A549 (cell line): ENCODE measurements around the gene ATF3. TPM values are rescaled to one million over a fixed set of nuclear protein-coding genes. Genes with fewer than 3 reads are reported as not detected.

Experiments used
- ATAC-seq, 2 experiments: fragments of 200-7000 bp in 1 of 2; fragments of >200 bp in 1 of 2; cut with Nextera tagmentation in 1 of 2; cut with Tn5 transposase in 1 of 2; 3 replicates each; pipeline versions ENCODE4 v1.8.0 to v1.9.1; 2018 to 2020; ENCODE audit warnings: mild to moderate bottlenecking in 1 of 2, moderate library complexity in 1 of 2
- CTCF ChIA-PET: fragments of 300-600 bp; sonication (Branson Sonifier 250); formaldehyde crosslinking; extraction: SDS; loops from one replicate; lab custom pipeline; 2021; ENCODE audit warnings: antibody characterized with exemption, inconsistent platforms; lab: Yijun Ruan, JAX
- POLR2A ChIA-PET: fragments of 350-600 bp; formaldehyde crosslinking; extraction: SDS; loops from one replicate; lab custom pipeline; 2021; ENCODE audit warnings: antibody characterized with exemption, inconsistent platforms; lab: Yijun Ruan, JAX
- DNase-seq, 2 experiments: peaks; one replicate each; pipeline versions ENCODE4 v3.0.0 to v3.0.0-alpha.2; 2011 to 2016; ENCODE audit warnings: low read depth in 1 of 2, low spot score in 1 of 2
- FAIRE-seq: peaks from 2 replicates; lab custom pipeline; 2011; peaks lifted over from hg19 to GRCh38; lab: Jason Lieb, UNC
- H3K27ac ChIP-seq, 2 experiments: fragments of >200 bp; sonication (Bioruptor Twin); formaldehyde crosslinking; 3 replicates each; pipeline ENCODE4 v1.5.1; 2016 to 2017
- H3K4me1 ChIP-seq: fragments of >200 bp; sonication (Bioruptor Twin); formaldehyde crosslinking; 3 replicates; pipeline ENCODE4 v1.6.1; 2016
- H3K4me2 ChIP-seq: fragments of >200 bp; sonication (Bioruptor Twin); formaldehyde crosslinking; 3 replicates; pipeline ENCODE4 v1.6.1; 2016
- H3K4me3 ChIP-seq: fragments of >200 bp; sonication (Bioruptor Twin); formaldehyde crosslinking; 3 replicates; pipeline ENCODE4 v1.5.1; 2016
- H3K9me3 ChIP-seq: fragments of >200 bp; sonication (Bioruptor Twin); formaldehyde crosslinking; 3 replicates; pipeline ENCODE4 v1.6.1; 2016
- CBX8 ChIP-seq: fragments of 200-600 bp; sonication (generic); IDR thresholded peaks from 2 replicates; pipeline ENCODE4 v1.6.1; 2016
- CEBPB ChIP-seq, 2 experiments: fragments of >200 bp in 1 of 2; sonication (Bioruptor Twin) in 1 of 2; formaldehyde crosslinking in 1 of 2; IDR thresholded peaks; 2 replicates each; pipeline ENCODE4 v1.6.1; 2012 to 2016
- CHD2 ChIP-seq: fragments of 150-350 bp; IDR thresholded peaks from 2 replicates; pipeline ENCODE4 v1.6.1; 2014; ENCODE audit warnings: low read length; ENCODE audit not compliant: partially characterized antibody
- CHD4 ChIP-seq: fragments of 200-600 bp; sonication (generic); IDR thresholded peaks from 2 replicates; pipeline ENCODE4 v1.6.1; 2016; ENCODE audit warnings: antibody characterized with exemption, mild to moderate bottlenecking, borderline replicate concordance
- EP300 ChIP-seq, 2 experiments: fragments of >200 bp; sonication (Bioruptor Twin); formaldehyde crosslinking; IDR thresholded peaks; 2 replicates in 1 of 2; 3 replicates in 1 of 2; pipeline ENCODE4 v1.6.1; 2016 to 2017
- FOXS1 ChIP-seq: fragments of 250-450 bp; sonication (Bioruptor Pico); IDR thresholded peaks from 2 replicates; pipeline ENCODE4 v1.5.0; 2020; ENCODE audit warnings: mild to moderate bottlenecking, moderate library complexity
- JUN ChIP-seq, 2 experiments: fragments of >200 bp; sonication (Bioruptor Twin); formaldehyde crosslinking; IDR thresholded peaks; 2 replicates in 1 of 2; 3 replicates in 1 of 2; pipeline ENCODE4 v1.6.1; 2016 to 2017
- JUNB ChIP-seq: fragments of >200 bp; sonication (Bioruptor Twin); formaldehyde crosslinking; IDR thresholded peaks from 2 replicates; pipeline ENCODE4 v1.6.1; 2016
- KDM1A ChIP-seq: fragments of 200-600 bp; sonication (generic); IDR thresholded peaks from 2 replicates; pipeline ENCODE4 v1.6.1; 2016; ENCODE audit warnings: low read depth, mild to moderate bottlenecking
- KDM5A ChIP-seq: fragments of 200-600 bp; sonication (generic); IDR thresholded peaks from 2 replicates; pipeline ENCODE4 v1.6.1; 2016; ENCODE audit warnings: antibody characterized with exemption, mild to moderate bottlenecking
- NFE2L2 ChIP-seq: fragments of 150-350 bp; conservative IDR thresholded peaks from 2 replicates; pipeline ENCODE4 v1.6.1; 2014; ENCODE audit warnings: low read length
- PHF8 ChIP-seq: fragments of 200-600 bp; sonication (generic); IDR thresholded peaks from 2 replicates; pipeline ENCODE4 v1.6.1; 2016; ENCODE audit warnings: low read depth, mild to moderate bottlenecking, antibody characterized with exemption, moderate library complexity, borderline replicate concordance
- TFCP2L1 ChIP-seq: fragments of 250-450 bp; sonication (Bioruptor Pico); IDR thresholded peaks from 2 replicates; pipeline ENCODE4 v1.5.0; 2021; ENCODE audit warnings: mild to moderate bottlenecking
- WGBS: methylation state at CpG from one replicate; pipeline ENCODE4 v1.1.6; 2017; ENCODE audit errors: missing lambda C conversion rate; 5-methylcytosine and 5-hydroxymethylcytosine counted together
- polyA plus RNA-seq, 4 experiments: library from polyadenylated mRNA; depleted of rRNA in 3 of 4; stranded (reverse); fragments of >200 nt; fragmentation: RNase III in 1 of 4; extraction: RNeasy Plus Mini Kit Qiagen cat#74134 plus additional on column Dnase treatment in 1 of 4; gene quantifications; 2 replicates in 3 of 4; 3 replicates in 1 of 4; pipeline ENCODE4 v1.2.3, GENCODE V29; 2011 to 2017
- TF ChIP-seq, protein P1 (sequence below): fragments of 150-350 bp; IDR thresholded peaks from 2 replicates; pipeline ENCODE4 v1.6.1; 2014; ENCODE audit warnings: low read depth, mild to moderate bottlenecking, low read length
- TF ChIP-seq, protein P2 (sequence below): fragments of 200-600 bp; sonication (generic); IDR thresholded peaks from 2 replicates; pipeline ENCODE4 v1.6.1; 2016; ENCODE audit warnings: antibody characterized with exemption, mild to moderate bottlenecking, moderate library complexity
- TF ChIP-seq, protein P3 (sequence below): fragments of >200 bp; sonication (Bioruptor Twin); formaldehyde crosslinking; IDR thresholded peaks from 3 replicates; pipeline ENCODE4 v1.5.1; 2016
- TF ChIP-seq, protein P4 (sequence below): fragments of 250-450 bp; sonication (Bioruptor Pico); IDR thresholded peaks from 2 replicates; pipeline ENCODE4 v1.5.0; 2020; ENCODE audit warnings: low read depth, mild to moderate bottlenecking, moderate library complexity
- TF ChIP-seq, protein P5 (sequence below): fragments of 250-450 bp; sonication (Bioruptor Pico); IDR thresholded peaks from 2 replicates; pipeline ENCODE4 v1.5.0; 2021; ENCODE audit warnings: mild to moderate bottlenecking, moderate library complexity, borderline replicate concordance
- TF ChIP-seq, protein P6 (sequence below): IDR thresholded peaks from 2 replicates; pipeline ENCODE4 v1.6.1; 2012
- TF ChIP-seq, protein P7 (sequence below): fragments of >200 bp; sonication (Bioruptor Twin); formaldehyde crosslinking; IDR thresholded peaks from 3 replicates; pipeline ENCODE4 v1.6.1; 2016
- TF ChIP-seq, protein P8 (sequence below): IDR thresholded peaks from 2 replicates; pipeline ENCODE4 v1.6.1; 2012; ENCODE audit warnings: low read depth, borderline replicate concordance

ATF3 gene
- polyA plus RNA-seq, 2 of the 4 experiments (the other 2 are of a cell fraction): 4.4 to 62.9 TPM

DNA sequence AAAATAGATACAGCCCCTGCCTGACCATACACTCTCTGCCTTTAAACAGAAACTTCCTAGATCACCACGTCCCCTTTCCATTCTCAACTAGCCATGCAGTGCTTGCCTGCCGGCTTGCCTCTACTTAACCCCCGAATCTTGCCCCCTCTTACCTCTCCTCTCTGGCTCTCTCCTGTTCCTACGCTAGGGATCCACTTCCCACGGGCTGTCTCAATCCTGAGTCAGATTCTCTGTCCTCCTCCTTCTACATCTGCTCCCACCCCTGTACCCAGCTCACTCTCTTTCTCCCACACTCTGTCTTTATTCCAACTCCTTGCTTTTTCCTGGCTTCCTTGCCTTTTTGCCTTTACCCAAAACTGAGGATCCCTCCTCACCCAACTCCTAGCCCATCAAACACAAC is 29.3 kb downstream of the ATF3 start:
- H3K9me3 ChIP-seq: peaks cover 3% of the 10 kb centered on the region; the same call in 1 of the 3 replicates
- H3K4me1 ChIP-seq: no peaks in the 10 kb centered on the region
- H3K27ac ChIP-seq: no peak overlapping the region
- ChIA-PET POLR2A (no interaction called here), CTCF (interaction anchor here (0.9 to 1.9 kb wide), 2 partner anchors 27 to 161 kb away, joined by 3 to 5 read pairs; no protein-coding TSS in a partner anchor)
- 50% methylated on average over 5 of the region's 5 CpGs for WGBS
- TF ChIP-seq, protein P1, sequence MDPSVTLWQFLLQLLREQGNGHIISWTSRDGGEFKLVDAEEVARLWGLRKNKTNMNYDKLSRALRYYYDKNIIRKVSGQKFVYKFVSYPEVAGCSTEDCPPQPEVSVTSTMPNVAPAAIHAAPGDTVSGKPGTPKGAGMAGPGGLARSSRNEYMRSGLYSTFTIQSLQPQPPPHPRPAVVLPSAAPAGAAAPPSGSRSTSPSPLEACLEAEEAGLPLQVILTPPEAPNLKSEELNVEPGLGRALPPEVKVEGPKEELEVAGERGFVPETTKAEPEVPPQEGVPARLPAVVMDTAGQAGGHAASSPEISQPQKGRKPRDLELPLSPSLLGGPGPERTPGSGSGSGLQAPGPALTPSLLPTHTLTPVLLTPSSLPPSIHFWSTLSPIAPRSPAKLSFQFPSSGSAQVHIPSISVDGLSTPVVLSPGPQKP: no peak
- TF ChIP-seq NFE2L2 (no peak), JUNB (no peak), KDM5A (no peak), EP300 (IDR thresholded peaks at IDR 0.05) (no peak), TFCP2L1 (CRISPR knock-in tag) (no peak), CEBPB (IDR thresholded peaks at IDR 0.05) (no peak), PHF8 (no peak), FOXS1 (CRISPR knock-in tag) (no peak), CHD4 (no peak), JUN (IDR thresholded peaks at IDR 0.05) (no peak)
- TF ChIP-seq, protein P2, sequence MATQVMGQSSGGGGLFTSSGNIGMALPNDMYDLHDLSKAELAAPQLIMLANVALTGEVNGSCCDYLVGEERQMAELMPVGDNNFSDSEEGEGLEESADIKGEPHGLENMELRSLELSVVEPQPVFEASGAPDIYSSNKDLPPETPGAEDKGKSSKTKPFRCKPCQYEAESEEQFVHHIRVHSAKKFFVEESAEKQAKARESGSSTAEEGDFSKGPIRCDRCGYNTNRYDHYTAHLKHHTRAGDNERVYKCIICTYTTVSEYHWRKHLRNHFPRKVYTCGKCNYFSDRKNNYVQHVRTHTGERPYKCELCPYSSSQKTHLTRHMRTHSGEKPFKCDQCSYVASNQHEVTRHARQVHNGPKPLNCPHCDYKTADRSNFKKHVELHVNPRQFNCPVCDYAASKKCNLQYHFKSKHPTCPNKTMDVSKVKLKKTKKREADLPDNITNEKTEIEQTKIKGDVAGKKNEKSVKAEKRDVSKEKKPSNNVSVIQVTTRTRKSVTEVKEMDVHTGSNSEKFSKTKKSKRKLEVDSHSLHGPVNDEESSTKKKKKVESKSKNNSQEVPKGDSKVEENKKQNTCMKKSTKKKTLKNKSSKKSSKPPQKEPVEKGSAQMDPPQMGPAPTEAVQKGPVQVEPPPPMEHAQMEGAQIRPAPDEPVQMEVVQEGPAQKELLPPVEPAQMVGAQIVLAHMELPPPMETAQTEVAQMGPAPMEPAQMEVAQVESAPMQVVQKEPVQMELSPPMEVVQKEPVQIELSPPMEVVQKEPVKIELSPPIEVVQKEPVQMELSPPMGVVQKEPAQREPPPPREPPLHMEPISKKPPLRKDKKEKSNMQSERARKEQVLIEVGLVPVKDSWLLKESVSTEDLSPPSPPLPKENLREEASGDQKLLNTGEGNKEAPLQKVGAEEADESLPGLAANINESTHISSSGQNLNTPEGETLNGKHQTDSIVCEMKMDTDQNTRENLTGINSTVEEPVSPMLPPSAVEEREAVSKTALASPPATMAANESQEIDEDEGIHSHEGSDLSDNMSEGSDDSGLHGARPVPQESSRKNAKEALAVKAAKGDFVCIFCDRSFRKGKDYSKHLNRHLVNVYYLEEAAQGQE: no peak
- TF ChIP-seq, protein P3, sequence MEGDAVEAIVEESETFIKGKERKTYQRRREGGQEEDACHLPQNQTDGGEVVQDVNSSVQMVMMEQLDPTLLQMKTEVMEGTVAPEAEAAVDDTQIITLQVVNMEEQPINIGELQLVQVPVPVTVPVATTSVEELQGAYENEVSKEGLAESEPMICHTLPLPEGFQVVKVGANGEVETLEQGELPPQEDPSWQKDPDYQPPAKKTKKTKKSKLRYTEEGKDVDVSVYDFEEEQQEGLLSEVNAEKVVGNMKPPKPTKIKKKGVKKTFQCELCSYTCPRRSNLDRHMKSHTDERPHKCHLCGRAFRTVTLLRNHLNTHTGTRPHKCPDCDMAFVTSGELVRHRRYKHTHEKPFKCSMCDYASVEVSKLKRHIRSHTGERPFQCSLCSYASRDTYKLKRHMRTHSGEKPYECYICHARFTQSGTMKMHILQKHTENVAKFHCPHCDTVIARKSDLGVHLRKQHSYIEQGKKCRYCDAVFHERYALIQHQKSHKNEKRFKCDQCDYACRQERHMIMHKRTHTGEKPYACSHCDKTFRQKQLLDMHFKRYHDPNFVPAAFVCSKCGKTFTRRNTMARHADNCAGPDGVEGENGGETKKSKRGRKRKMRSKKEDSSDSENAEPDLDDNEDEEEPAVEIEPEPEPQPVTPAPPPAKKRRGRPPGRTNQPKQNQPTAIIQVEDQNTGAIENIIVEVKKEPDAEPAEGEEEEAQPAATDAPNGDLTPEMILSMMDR: no peak
- TF ChIP-seq, protein P4, sequence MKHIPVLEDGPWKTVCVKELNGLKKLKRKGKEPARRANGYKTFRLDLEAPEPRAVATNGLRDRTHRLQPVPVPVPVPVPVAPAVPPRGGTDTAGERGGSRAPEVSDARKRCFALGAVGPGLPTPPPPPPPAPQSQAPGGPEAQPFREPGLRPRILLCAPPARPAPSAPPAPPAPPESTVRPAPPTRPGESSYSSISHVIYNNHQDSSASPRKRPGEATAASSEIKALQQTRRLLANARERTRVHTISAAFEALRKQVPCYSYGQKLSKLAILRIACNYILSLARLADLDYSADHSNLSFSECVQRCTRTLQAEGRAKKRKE (CRISPR knock-in tag): no peak
- TF ChIP-seq, protein P5, sequence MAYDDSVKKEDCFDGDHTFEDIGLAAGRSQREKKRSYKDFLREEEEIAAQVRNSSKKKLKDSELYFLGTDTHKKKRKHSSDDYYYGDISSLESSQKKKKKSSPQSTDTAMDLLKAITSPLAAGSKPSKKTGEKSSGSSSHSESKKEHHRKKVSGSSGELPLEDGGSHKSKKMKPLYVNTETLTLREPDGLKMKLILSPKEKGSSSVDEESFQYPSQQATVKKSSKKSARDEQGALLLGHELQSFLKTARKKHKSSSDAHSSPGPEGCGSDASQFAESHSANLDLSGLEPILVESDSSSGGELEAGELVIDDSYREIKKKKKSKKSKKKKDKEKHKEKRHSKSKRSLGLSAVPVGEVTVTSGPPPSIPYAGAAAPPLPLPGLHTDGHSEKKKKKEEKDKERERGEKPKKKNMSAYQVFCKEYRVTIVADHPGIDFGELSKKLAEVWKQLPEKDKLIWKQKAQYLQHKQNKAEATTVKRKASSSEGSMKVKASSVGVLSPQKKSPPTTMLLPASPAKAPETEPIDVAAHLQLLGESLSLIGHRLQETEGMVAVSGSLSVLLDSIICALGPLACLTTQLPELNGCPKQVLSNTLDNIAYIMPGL: no peak
- ATAC-seq: no peak
- no peak overlapping the region for H3K4me2 ChIP-seq
- H3K4me3 ChIP-seq: no peak overlapping the region
- no peak for FAIRE-seq
- no peak for DNase-seq

DNA sequence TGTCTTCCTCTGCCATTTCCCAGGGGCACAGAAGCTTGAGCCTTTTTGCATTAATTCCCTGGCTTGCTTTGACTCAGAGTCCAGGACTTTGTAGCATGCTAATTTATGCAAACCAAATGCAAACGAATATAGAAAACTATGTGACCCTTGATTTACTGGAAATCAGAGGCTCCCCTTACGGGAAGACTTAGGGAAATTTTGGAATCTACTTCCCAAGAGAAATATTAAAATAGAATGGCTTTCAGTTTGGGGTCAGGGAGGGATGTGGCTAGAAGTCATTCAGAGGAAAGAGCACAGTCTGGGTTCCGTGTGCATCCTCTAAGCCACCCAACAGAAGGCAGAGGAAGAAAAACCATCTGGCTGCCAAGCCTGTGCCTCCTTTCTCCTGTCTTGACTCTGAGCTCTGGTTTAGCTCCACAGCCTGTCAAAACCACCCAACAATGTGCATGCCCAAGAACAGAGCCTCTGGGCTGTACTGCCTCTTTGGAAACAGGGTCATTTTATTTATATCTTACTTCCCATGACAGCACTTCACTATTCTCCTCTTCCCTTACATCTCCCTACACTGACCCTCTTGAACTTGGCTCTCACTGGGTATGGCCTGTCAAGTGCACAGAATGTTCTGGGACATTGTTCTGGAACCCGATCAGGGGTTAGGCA is 30.1 kb downstream of the ATF3 start:
- no peak for FAIRE-seq
- no peak for TF ChIP-seq JUNB
- TF ChIP-seq, protein P6, sequence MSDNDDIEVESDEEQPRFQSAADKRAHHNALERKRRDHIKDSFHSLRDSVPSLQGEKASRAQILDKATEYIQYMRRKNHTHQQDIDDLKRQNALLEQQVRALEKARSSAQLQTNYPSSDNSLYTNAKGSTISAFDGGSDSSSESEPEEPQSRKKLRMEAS: no peak
- TF ChIP-seq CBX8: no peak
- TF ChIP-seq CHD2: no peak
- TF ChIP-seq, protein P7, sequence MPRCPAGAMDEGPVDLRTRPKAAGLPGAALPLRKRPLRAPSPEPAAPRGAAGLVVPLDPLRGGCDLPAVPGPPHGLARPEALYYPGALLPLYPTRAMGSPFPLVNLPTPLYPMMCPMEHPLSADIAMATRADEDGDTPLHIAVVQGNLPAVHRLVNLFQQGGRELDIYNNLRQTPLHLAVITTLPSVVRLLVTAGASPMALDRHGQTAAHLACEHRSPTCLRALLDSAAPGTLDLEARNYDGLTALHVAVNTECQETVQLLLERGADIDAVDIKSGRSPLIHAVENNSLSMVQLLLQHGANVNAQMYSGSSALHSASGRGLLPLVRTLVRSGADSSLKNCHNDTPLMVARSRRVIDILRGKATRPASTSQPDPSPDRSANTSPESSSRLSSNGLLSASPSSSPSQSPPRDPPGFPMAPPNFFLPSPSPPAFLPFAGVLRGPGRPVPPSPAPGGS: no peak
- no peak for TF ChIP-seq KDM1A
- TF ChIP-seq, protein P5: no peak
- TF ChIP-seq, protein P8, sequence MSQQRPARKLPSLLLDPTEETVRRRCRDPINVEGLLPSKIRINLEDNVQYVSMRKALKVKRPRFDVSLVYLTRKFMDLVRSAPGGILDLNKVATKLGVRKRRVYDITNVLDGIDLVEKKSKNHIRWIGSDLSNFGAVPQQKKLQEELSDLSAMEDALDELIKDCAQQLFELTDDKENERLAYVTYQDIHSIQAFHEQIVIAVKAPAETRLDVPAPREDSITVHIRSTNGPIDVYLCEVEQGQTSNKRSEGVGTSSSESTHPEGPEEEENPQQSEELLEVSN: no peak
- Histone ChIP-seq H3K27ac (no peak overlapping the region), H3K4me1 (no peaks in the 10 kb centered on the region), H3K4me3 (no peak overlapping the region), H3K4me2 (no peak overlapping the region), H3K9me3 (peaks cover 3% of the 10 kb centered on the region; the same call in 1 of the 3 replicates)
- ATAC-seq: no peak
- CTCF ChIA-PET: interaction anchor here (0.7 to 1.9 kb wide), 4 partner anchors 10 to 162 kb away, joined by 3 to 5 read pairs (median 4); no protein-coding TSS in a partner anchor
- POLR2A ChIA-PET: no interaction called here
- 32% methylated on average over 4 of the region's 4 CpGs for WGBS
- no peak for DNase-seq
